ENCODE results near the gene SYT17.

GRCh38 chr16:19130852-19131824, 36.9 kb upstream of the SYT17 start:
- TF ChIP-seq, protein P1, sequence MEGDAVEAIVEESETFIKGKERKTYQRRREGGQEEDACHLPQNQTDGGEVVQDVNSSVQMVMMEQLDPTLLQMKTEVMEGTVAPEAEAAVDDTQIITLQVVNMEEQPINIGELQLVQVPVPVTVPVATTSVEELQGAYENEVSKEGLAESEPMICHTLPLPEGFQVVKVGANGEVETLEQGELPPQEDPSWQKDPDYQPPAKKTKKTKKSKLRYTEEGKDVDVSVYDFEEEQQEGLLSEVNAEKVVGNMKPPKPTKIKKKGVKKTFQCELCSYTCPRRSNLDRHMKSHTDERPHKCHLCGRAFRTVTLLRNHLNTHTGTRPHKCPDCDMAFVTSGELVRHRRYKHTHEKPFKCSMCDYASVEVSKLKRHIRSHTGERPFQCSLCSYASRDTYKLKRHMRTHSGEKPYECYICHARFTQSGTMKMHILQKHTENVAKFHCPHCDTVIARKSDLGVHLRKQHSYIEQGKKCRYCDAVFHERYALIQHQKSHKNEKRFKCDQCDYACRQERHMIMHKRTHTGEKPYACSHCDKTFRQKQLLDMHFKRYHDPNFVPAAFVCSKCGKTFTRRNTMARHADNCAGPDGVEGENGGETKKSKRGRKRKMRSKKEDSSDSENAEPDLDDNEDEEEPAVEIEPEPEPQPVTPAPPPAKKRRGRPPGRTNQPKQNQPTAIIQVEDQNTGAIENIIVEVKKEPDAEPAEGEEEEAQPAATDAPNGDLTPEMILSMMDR (IDR thresholded peaks at IDR 0.05 in 2 of 3, conservative IDR thresholded peaks at IDR 0.05 in 1 of 3; ENCODE audit: borderline replicate concordance in 1 of 3, insufficient read depth in 1 of 3, low read depth in 2 of 3, low read length in 2 of 3), result no peak
- TF ChIP-seq, protein P2, sequence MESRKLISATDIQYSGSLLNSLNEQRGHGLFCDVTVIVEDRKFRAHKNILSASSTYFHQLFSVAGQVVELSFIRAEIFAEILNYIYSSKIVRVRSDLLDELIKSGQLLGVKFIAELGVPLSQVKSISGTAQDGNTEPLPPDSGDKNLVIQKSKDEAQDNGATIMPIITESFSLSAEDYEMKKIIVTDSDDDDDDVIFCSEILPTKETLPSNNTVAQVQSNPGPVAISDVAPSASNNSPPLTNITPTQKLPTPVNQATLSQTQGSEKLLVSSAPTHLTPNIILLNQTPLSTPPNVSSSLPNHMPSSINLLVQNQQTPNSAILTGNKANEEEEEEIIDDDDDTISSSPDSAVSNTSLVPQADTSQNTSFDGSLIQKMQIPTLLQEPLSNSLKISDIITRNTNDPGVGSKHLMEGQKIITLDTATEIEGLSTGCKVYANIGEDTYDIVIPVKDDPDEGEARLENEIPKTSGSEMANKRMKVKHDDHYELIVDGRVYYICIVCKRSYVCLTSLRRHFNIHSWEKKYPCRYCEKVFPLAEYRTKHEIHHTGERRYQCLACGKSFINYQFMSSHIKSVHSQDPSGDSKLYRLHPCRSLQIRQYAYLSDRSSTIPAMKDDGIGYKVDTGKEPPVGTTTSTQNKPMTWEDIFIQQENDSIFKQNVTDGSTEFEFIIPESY (IDR thresholded peaks at IDR 0.05; ENCODE audit: extremely low read depth, insufficient replicate concordance, low read length), result no peak
